ENCODE measurements around the gene DNAJB6.

The DNAJB6 gene

GRCh38 chr7:157442993-157443831 is 106.4 kb downstream of the DNAJB6 start:
- no peaks in the 10 kb centered on the region for H3K9me3 ChIP-seq (ENCODE audit: control insufficient read depth, low read length)
- no peaks in the 10 kb centered on the region for H3K79me2 ChIP-seq
- no peak overlapping the region for H2AFZ ChIP-seq
- H3K27me3 ChIP-seq (ENCODE audit: control insufficient read depth, insufficient read depth, low read length) = no peaks in the 10 kb centered on the region
- no peak overlapping the region for H3K9ac ChIP-seq
- no peak overlapping the region for H3K4me2 ChIP-seq (ENCODE audit: low read length)
- no peak overlapping the region for H3K4me3 ChIP-seq (ENCODE audit: low read depth, low read length)
- TF ChIP-seq, protein P1, sequence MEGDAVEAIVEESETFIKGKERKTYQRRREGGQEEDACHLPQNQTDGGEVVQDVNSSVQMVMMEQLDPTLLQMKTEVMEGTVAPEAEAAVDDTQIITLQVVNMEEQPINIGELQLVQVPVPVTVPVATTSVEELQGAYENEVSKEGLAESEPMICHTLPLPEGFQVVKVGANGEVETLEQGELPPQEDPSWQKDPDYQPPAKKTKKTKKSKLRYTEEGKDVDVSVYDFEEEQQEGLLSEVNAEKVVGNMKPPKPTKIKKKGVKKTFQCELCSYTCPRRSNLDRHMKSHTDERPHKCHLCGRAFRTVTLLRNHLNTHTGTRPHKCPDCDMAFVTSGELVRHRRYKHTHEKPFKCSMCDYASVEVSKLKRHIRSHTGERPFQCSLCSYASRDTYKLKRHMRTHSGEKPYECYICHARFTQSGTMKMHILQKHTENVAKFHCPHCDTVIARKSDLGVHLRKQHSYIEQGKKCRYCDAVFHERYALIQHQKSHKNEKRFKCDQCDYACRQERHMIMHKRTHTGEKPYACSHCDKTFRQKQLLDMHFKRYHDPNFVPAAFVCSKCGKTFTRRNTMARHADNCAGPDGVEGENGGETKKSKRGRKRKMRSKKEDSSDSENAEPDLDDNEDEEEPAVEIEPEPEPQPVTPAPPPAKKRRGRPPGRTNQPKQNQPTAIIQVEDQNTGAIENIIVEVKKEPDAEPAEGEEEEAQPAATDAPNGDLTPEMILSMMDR (IDR thresholded peaks at IDR 0.05) = no peak
- no peaks in the 10 kb centered on the region for H3K36me3 ChIP-seq (ENCODE audit: control insufficient read depth, insufficient read depth, low read length)
- no peak overlapping the region for H3K27ac ChIP-seq
- H3K4me1 ChIP-seq = no peaks in the 10 kb centered on the region

DNA sequence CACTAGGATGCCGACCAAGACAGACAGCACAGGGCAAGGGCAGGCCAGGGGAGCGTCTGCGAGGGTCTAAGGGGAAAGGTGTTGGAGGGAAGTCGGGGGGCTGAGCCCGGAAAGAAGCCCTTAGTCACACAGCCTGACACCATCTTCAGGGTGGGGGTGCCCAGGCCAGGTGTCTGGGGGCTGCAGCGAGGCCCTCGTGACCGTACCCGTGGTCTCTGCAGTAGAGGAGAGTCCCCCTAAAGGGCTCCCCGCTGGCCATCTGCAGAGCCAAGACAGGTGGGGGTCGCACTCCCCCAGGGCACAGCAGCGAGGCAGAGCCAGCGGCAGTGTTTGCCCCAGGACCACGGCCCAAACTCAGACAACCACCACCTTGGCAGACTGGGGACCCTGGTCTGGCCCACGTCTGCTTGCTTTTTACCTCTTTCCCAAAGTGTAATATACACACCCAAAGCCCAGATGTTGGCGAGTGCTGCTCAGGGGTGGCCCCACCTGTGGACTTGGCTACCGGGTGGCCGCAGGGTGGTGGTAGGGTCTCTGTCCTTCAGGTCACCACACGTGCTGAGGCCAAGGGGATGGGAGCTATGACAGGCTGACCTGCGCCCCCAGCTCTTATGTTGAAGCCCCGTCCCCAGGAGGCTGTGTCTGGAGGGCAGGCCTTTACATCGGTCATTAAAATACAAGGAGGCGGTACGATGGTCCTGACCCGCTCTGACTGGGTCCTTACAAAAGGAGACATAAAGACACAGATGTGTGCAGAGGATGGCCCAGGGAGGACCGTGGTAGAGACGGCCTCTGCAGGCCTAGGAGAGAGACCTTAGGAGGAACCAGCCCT is 107.4 kb downstream of the DNAJB6 start:
- Histone ChIP-seq H3K27ac (no peak overlapping the region), H3K79me2 (no peaks in the 10 kb centered on the region), H3K9me3 (ENCODE audit: control insufficient read depth, low read length) (no peaks in the 10 kb centered on the region), H3K4me2 (ENCODE audit: low read length) (no peak overlapping the region), H2AFZ (no peak overlapping the region), H3K4me3 (ENCODE audit: low read depth, low read length) (no peak overlapping the region), H3K4me1 (no peaks in the 10 kb centered on the region), H3K36me3 (ENCODE audit: control insufficient read depth, insufficient read depth, low read length) (no peaks in the 10 kb centered on the region), H3K9ac (no peak overlapping the region), H3K27me3 (ENCODE audit: control insufficient read depth, insufficient read depth, low read length) (no peaks in the 10 kb centered on the region)
- TF ChIP-seq, protein P1 (IDR thresholded peaks at IDR 0.05) = no peak

GRCh38 chr7:157444843-157445135 is 108.0 kb downstream of the DNAJB6 start:
- Histone ChIP-seq H3K4me3 (ENCODE audit: low read depth, low read length) (no peak overlapping the region), H3K27me3 (ENCODE audit: control insufficient read depth, insufficient read depth, low read length) (no peaks in the 10 kb centered on the region), H3K9ac (no peak overlapping the region), H3K36me3 (ENCODE audit: control insufficient read depth, insufficient read depth, low read length) (no peaks in the 10 kb centered on the region), H3K79me2 (no peaks in the 10 kb centered on the region), H2AFZ (no peak overlapping the region), H3K4me1 (no peaks in the 10 kb centered on the region), H3K4me2 (ENCODE audit: low read length) (no peak overlapping the region), H3K9me3 (ENCODE audit: control insufficient read depth, low read length) (no peaks in the 10 kb centered on the region), H3K27ac (no peak overlapping the region)
- TF ChIP-seq, protein P1 (IDR thresholded peaks at IDR 0.05) = no peak

DNA sequence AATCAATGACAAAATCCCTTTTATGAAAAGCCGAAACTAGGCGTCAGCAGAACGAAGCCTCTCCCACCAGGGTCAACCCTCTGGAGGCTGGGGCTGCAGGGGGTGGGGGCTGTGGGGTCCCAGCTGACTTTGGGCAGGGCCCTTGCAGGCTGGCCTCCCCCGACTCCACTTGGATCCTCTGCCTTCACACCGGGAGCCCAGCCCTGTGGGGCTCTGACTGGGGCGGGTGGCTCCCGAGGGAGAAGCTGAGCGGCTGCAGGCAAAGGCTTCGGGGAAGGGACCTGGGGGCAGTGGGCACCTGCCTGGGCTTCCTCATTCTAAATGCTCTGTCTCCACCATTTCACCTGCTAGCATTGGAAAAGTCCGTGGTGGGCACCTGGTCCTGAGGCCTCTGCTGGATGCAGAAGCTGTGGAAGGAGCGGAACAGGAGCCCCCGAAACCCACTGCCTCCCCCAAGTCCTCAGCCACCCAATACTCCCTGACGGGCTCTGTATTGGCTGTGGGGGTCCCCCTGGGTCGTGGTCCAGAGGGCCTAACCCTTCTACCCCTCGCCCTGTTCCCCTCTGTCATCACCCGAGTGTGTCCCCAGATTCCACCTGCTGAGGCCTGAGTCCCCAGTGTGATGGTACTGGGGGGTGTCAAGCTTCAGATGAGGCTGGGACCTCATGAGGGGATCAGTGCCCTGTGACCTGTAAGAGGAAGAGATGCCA is 108.6 kb downstream of the DNAJB6 start:
- no peak overlapping the region for H3K9ac ChIP-seq
- H3K4me2 ChIP-seq (ENCODE audit: low read length) = no peak overlapping the region
- no peaks in the 10 kb centered on the region for H3K79me2 ChIP-seq
- TF ChIP-seq, protein P1 (IDR thresholded peaks at IDR 0.05) = no peak
- no peaks in the 10 kb centered on the region for H3K9me3 ChIP-seq (ENCODE audit: control insufficient read depth, low read length)
- no peak overlapping the region for H2AFZ ChIP-seq
- no peaks in the 10 kb centered on the region for H3K36me3 ChIP-seq (ENCODE audit: control insufficient read depth, insufficient read depth, low read length)
- no peak overlapping the region for H3K27ac ChIP-seq
- H3K4me3 ChIP-seq (ENCODE audit: low read depth, low read length) = no peak overlapping the region
- H3K4me1 ChIP-seq = no peaks in the 10 kb centered on the region
- no peaks in the 10 kb centered on the region for H3K27me3 ChIP-seq (ENCODE audit: control insufficient read depth, insufficient read depth, low read length)

Data from parathyroid adenoma (tissue), 2 donors.